Kidney epithelial cell (primary cell): ENCODE data around the gene RGPD3. TPM values are rescaled to one million over a fixed set of nuclear protein-coding genes. Genes with fewer than 3 reads are reported as not detected.

Experiments
- total RNA-seq: library from RNA; depleted of rRNA; stranded (reverse); fragments of >200 nt; gene quantifications from 2 replicates; pipeline ENCODE4 v1.2.3, GENCODE V29; 2015

Gene RGPD3
- total RNA-seq, 1 donor from 2014 or later: 0.46 TPM

Other genes with a start within 250 kb of the RGPD3 start
- gene CD8B2, start 19.0 kb upstream of the RGPD3 start, total RNA-seq: not detected in 2 replicates